MV-4-11 (cell line): ENCODE results near the gene KRT31.
"Not testable (repeated sequence)": the region's sequence is repeated elsewhere in the genome, so short reads cannot be mapped to it uniquely, and the experiment has no call there.

Experiments used
- DNase-seq: peaks from one replicate; lab custom pipeline; 2025; lab: John Stamatoyannopoulos, UW

The KRT31 gene

DNA sequence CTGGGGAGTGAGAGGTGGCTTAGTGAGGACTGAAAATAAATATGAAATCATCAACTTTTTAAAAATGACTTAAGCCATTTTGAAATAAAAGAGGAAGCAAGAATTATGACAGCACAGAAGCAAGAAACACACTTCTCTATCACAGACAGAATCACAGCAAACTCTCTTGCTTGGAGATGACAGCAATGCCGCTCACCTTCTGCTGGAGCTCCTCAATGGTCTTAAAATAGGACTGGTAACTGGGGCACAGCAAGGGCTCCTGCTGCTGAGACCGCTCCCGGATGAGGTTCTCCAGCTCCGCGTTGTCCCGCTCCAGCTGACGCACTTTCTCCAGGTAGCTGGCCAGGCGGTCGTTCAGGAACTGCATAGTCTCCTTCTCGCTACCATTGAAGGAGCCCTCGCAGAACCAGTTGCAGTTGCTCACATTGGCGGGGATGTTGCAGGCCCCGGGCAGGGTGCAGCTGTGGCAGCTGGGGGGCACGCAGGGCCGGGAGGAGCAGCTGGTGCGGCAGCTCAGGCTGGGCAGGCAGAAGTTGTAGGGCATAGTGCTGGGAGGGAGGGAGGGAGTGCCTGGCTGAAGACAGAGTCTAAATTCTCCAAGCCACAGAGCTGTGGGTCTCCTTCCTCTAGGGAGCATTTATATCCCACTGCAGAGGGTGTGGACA lies at the start of gene KRT31:
Gene KRT31, minus strand, starts transcription at position 613 of the 665 bp plus-strand sequence. Its CDS starts 69 bp downstream, at position 544.
- DNase-seq, result peak; percentile 77

DNA sequence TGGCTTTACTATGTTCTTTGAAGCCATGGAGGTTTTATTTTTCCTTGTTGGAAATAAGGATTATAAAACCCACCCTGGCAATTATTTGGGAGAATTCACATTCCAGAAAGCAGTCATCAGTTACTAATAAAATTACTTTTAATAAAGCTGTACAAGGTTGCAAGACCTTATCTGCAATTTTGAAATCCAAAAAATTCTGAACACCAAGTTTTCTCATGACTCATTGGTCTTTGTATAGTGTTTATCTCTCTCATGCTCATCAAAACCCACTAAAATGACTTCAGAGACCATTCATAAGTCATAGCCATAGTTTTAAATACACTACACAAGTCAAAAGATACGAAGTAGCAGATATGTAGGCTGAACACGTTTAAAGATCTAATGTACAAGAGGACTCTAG lies 49.4 kb upstream of the KRT31 start:
- DNase-seq, result no peak

DNA sequence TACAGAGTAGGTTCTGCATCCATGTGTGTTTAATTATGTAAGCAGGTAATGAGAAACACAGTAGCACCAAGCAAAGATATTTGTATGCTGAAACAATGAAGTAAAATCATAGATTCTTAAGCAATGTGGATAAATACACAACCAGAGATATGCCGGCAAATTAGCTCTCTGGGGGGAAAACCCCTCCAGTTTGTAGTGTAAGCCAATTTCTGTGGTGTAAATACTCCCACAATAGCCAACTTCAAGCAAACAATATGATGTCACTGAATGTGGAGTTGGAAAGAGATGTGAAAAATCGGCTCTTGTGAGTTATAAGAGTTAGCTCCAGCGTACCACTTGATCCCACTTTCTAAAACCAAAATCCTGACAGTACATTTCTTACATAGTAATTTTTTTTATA lies 47.2 kb upstream of the KRT31 start:
- DNase-seq, result no peak

DNA sequence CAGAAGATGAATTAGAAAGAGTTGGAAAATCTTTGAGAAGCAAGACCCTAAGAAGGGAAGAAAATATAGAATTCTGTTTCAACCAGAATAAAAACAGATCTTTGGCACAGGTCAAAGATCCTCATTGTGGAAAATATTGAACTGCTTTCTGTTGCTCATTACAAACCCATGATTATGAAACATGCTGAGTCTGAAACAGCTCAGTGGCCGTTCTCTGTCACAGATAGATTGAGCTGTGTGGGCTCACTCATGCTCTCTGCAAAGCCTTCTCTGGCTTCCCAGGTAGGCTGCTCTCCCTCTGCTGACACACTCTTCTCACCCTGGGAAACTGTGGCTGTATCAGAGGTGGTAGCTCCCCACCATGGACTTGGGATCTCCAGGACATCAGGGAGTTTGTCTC lies 46.8 kb upstream of the KRT31 start:
- no peak for DNase-seq

DNA sequence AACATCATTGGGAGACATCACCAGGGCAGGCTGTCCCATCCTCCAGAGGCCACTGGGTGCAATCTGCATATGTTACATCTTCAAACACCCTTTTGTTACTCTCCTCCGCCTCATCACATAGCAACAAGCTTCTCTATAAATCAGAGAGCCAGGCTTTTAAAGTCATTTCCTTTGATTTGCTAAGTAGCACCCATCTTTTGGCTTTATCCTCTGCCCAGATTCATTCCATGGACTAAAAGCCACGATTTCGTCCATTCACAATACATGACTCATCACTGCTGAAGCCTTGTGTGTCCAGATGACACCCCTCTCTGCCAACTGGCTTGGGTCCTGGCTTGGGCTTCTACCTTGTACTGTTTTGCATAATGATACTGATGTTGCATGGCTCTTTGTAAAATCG lies 45.3 kb upstream of the KRT31 start:
- DNase-seq, result no peak

DNA sequence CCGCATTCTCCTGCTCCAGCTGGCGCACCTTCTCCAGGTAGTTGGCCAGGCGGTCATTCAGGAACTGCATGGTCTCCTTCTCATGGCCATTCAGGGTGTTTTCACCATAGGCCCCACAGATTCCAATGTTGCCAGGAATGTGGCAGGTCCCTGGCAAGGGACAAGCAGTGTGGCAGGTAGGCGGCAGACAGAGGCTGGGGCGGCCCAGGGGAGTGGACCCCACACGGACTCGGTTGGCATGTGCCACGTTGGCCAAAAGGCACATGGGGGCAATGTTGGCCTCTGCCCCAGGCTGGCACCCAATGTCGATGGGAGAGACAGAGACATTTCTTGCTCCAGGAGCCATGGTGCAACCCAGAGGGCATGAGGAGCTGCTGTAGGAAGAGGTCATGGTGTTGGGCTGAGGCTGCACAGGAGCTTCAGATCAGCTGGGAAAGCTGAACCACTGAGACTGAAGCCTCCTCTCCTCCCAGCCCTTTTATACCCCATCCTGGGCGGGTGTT lies 43.2 kb upstream of the KRT31 start, which contains the start of gene KRT38:
Gene KRT38, minus strand, starts transcription at position 453 of the 503 bp plus-strand sequence. Its CDS starts 62 bp downstream, at position 391.
- no peak for DNase-seq

DNA sequence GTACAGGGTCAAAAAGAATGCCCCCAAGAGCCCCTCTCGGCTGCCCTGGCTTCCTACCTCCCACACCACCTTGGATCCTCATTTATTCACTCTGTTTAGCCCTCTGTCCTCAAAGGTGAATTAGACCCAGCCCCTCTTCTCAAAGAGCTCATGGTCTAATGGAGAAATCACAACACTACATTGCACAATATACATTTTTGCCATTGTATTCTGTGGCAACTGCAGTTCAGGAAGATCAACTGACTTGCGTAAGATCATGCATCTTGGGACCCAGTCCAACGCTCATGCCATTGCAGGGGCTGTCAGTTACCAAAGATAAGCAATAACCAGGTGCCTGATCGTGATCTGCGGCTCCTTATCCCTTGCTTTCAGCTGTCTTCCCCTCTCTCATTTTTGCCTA lies 42.0 kb upstream of the KRT31 start:
- DNase-seq, result no peak

DNA sequence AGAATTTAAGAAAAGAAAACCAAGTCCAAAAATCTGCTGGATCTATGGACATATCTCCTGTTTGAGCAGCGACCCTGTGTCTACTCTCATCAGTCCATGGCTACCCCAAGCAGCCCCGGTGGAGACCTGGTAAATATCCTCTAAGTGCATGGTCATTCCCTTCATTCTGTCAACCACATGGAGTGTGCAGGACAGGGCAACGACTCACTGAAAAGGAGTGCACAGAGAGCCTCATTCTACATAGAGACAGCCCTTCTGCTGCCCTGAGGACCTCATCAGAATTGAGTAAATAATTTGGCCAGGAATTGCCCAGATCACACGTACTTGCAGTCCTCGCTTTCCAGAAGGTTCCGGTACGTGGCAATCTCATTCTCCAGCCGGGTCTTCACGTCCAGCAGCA lies 40.4 kb upstream of the KRT31 start:
- DNase-seq, result no peak

DNA sequence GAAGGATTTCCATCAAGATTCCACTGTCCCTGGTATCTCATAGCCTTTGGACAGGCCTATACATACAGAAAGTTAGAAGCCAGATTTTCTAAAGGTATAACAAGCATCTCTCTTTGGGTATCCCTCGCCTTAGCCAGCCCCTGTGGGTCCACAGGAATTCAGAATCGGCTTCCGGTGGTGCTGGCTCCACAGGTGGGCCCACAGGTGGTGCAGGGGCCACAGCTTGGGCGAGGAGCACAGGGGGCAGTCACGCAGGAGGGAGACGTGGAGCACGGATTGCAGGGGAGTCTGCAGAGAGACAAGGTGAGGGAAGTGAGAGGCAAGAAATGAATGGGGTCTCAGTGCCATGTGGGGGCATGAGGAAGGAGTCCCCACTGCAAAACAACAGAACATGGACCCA lies 39.8 kb upstream of the KRT31 start:
- no peak for DNase-seq

DNA sequence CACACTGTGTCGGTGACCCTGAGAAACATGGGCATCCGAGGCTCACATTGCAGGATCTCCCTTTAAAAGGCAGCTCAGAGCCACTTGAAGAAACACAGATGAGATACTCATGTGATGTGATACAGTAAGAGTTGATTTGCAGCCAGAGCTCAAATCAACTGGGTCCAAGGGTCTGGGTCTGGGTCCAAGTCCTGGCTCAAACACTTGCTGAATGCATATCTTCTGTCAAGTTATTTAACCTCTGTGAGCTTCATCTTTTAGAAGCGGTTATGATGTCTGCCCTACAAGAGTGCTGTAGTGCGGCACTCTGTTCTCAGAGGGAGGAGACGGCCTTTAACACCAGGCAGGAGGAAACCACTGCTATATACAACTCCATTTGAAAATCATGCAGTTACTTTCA lies 37.0 kb upstream of the KRT31 start:
- DNase-seq, result no peak

DNA sequence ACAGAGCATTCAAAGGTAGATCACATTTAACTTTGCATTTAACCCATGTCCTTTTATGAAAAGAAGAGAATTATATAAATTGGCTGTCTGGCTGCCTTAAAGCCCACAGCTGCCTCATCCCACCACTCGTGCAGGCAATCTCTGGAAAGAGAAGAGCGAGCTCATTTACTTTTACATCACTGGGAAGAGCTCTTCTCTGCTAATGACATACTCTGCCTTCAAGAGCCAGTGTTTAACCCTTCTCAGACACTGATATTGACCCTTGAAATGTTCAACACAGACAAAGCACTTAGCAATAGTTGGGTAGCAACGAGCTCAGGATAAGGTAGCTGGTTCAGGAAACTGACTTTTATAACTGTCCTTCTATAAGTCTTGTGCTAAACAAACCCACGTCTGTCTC lies 36.6 kb upstream of the KRT31 start:
- no peak for DNase-seq

DNA sequence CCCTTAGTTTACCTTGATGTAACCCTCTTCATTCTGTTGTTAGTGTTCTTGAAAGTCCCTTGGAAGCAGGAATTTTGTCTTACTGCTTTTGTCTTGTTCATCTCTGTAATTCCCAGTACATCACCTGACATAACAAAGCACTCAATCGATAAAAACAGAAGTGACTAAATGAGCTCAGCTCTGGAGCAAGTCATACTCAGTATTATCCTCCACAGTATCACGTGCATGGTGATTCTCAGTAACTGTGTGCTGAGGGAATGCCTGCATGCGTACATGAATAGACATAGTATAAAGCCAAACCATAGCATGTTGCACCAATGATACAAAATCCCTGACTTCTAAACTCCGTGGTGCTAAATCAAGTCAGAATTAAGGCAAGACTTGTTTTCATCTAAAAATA lies 36.2 kb upstream of the KRT31 start:
- DNase-seq, result no peak

DNA sequence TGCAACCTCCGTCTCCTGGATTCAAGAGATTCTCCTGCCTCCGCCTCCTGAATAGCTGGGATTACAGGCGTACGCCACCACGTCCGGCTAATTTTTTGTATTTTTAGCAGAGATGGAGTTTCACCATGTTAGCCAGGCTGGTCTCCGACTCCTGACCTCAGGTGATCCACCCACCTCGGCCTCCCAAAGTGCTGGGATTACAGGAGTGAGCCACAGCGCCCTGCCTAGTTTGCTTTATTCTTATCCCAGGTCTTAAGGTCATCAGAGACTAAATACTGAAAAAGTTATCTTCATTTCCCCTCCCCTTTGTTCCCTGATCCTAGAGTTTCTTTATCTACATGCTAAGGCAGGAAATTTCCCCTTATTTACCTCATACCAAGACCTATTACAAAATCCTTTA lies 33.0 kb upstream of the KRT31 start:
- not testable (repeated sequence) for DNase-seq

DNA sequence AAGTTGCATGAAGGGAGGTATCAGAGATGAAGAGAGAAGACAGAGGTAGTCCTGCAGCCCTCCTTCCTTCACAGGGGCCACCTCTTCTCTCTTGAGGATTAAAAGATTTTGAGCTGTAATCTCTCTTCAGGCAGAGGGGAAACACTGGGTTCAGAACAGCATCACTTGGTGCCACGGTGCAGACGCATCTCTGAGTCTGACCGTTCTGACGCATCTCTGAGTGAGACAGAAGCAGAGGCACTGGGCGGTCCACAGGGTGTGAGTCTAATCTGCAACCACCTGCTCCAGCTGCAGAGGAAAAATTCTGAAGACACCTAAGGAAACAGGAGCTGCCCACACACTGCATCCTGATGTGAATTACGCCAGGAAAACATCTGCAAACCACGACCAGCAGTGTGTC lies 32.3 kb upstream of the KRT31 start:
- DNase-seq, result no peak

DNA sequence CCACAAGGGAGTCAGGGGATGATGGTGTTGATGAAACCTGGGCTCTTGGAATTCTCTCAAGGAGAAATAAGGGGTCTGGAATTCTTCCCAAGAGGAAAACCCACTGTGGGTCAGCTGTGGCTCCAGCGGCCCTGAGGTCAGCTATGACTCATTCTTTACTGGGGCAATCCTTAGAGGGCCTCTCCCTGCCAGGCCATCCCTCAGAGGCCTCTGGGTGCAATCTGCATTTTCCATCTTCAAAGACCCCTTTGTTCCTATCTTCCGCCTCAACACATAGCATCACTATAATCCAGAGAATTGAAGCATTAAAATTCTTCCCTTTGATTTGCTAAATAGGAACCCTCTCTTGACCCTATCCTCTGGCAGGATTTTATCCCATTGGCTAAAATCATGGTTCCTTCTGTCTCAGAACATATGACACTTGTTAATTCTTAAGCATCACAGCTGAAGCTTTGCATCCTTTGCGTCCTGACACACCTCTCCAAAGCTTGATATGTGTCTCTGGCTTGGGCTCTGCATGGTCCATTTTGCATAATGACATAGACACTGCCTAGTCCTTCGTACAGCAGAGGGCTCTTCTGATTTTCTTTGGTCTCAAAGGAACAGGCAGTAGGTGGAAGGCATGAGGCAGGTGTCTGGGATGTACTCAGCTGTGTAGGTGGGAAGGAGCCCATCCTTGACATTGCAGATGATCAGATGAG lies 31.3 kb upstream of the KRT31 start:
- DNase-seq, result no peak

DNA sequence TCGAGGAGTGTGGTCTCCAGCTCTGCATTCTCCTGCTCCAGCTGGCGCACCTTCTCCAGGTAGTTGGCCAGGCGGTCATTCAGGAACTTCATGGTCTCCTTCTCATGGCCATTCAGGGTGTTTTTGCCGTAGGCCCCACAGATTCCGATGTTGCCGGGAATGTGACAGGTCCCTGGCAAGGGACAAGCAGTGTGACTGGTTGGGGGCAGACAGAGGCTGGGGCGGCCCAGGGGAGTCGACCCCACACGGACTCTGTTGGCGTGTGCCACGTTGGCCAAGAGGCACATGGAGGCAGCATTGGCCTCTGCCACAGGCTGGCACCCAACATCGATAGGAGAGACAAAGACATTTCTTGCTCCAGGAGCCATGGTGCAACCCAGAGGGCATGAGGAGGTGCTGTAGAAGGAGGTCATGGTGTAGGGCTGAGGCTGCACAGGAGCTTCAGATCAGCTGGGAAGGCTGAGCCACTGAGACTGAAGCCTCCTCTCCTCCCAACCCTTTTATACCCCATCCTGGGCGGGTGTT lies 26.8 kb upstream of the KRT31 start, which contains the start of gene KRT37:
Gene KRT37, minus strand, starts transcription at position 475 of the 525 bp plus-strand sequence. Its CDS starts 62 bp downstream, at position 413.
- DNase-seq, result no peak

DNA sequence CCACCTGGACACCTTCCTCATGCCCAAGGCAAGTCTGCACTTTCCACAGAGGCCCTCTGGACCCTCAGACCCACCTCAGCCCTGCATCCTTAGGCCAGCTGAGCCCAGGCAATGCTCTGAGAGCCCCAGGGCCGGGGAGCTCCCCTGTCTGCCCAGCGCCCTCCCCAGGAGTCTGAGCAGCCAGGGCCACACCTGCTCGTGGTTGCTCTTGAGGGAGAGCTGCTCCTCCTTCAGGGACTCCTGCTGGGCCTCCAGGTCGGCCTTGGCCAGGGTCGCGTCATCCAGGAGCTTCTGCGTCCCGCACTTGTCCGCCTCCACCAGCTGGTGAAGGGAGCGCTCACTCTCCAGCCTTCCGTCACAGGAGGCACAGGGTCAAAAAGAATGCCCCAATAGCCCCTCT lies 25.2 kb upstream of the KRT31 start:
- not testable (repeated sequence) for DNase-seq

DNA sequence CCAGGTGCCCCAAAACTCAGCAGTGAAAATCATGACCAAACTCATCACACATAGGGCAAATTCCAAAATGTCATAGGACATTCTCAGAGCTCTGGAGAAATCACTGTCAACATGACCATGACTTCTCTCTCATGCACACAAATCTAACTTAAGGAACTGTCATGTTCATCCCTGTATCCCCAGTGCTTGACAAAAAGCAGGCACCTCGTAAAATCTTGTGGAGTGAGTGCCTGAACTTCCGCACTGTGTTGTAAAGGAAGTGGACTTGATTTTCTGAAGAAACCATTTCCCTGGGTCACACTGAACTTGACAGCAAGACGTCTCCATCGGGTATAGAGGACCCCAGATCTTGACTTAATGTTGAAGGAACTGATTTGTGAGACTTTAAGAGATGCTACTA lies 24.2 kb upstream of the KRT31 start:
- no peak for DNase-seq

DNA sequence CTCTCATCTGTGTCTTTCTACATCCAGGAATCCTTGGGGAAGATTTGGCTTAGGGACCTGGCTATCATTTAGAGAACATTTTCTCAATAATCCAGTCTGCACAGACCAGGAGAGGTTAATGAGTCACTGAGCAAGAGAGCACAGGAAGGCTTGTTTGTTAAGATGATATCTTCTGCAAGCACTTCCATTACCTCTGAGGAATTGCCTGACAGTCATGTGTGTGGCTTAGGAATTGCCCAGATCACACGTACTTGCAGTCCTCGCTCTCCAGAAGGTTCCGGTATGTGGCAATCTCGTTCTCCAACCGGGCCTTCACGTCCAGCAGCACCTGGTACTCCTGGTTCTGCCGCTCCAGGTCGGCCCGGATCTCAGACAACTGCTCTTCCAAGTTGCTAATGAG lies 23.7 kb upstream of the KRT31 start:
- no peak for DNase-seq

DNA sequence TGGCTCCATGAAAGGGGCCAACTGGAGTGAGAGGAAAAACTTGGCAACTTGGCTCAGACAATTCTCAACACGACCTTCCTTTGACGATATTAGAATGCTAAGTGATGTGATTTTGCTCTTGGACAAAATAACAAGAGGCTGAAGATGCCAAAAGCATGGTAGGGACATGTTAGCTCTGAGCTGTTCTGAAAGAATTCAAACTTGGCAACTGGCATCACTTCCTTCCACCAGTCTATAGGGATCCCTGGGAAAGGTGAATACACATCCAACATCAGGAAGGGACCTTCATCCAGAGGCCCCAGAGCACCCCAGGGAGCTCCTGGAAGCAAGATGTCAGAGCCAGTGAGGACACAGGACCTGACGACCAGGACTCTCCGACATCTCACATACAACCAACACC lies 22.7 kb upstream of the KRT31 start:
- no peak for DNase-seq

DNA sequence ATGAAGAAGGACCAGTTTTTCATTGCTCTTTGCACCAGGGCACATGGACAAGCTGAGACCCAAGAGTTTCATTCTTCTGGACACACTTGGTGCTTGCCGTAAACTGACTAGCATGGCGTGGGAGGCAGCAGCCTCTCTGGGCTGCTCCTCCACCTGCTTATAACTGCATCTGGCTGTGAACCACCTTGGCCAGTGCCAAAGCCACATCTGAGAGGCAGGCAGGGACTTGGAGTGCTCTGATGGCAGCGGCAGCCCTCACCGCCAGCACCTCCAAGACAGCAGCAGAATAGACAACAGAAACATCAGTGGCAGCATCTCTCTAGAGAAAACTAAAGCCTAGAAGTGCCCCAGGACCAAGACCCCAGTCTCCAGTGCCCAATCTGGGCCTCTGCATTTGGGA lies 22.3 kb upstream of the KRT31 start:
- no peak for DNase-seq

DNA sequence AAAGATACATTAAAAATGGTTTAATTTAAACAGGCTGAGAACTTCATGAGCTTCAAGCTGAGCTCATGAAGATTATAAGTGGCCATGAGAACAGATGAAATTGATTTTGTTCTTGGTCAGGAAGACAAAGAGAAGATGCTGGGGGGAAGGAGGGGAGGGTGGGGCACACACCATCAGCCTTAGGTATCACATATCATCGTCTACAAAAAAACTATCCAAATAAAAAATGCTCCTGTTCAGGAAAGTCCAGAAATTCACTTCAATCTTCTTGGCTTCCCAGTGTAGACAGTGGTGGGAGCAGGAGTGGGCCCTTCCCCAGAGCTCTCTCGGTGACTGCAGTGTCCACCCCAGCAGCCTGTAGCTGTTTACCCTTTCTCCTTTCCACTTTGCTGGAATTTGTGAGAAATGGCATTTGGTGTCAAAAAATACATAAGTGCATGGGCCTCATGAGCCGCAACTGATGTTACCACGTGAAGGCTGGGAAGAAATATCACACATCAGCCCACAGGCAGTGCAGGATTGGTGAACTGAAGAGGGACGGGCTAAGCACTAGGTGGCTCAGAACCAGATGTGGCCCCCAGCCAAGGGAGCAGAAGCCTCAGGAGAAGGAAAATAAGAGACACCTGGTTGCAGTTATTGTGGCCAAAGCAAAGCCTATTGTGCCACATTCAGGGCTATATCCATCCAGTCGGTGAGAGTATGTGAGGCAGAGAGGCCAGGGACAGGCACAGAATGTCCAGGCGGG lies 20.9 kb upstream of the KRT31 start:
- DNase-seq, result no peak
